Measurements from ENCODE around the gene ERBB2.

Gene ERBB2

DNA sequence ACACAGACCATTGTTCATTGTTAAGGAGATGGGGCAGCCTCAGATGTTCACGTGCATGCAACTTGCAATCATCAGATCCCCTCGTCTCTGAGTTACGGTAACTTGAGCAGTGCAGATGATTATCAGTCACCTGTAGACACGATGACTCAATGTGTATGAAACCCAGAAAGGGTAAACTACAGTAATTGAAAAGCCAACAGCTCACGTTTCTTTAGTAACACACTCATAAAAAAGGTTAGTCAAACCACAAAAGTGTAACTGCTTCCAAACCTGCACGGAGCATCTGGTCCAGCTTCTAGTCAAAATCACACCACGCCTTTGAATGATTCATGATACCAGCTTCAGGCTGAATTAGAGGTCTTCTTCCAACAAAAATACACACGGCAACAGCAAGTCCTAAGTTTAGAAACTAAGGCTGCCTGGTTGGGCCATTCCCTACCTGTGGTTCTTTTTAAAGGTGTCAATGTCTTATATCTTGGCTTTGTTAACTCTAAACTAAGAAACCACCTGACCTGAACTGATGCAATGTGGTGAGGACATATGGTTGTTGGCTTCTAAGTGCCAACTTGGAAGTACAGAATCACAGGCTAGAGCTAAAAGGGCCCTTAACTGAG, 70.2 kb downstream of the ERBB2 start:
- peak; percentile 12 for DNase-seq

- no peak for DNase-seq
These were observed 72.6 kb downstream of the ERBB2 start for GRCh38 chr17:39772415-39772814.

- DNase-seq: no peak
These were observed 73.4 kb downstream of the ERBB2 start for GRCh38 chr17:39772987-39773934.

DNA sequence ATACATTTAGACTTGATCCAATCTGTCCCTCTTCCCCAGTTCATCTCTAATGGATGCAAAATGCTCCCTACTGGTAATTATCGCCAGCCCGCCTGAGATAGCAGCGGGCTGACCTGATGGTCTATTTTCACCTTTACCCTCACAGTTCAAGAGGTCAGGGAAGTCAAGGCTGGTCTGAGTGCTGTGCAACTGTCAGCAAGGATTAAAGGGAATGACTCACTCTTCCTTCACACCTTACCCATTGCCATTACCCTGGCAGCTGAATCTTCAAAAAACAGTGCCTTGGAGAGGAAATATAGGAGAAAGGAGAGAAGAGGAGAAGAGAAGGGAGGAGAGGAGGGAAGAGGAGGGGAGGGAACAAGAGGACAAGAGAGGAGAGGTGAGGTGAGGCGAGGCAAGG, 74.2 kb downstream of the ERBB2 start:
- DNase-seq: no peak

GRCh38 chr17:39775031-39775430, 75.2 kb downstream of the ERBB2 start:
- no peak for DNase-seq

GRCh38 chr17:39776252-39776651, 76.4 kb downstream of the ERBB2 start:
- no peak for DNase-seq

DNA sequence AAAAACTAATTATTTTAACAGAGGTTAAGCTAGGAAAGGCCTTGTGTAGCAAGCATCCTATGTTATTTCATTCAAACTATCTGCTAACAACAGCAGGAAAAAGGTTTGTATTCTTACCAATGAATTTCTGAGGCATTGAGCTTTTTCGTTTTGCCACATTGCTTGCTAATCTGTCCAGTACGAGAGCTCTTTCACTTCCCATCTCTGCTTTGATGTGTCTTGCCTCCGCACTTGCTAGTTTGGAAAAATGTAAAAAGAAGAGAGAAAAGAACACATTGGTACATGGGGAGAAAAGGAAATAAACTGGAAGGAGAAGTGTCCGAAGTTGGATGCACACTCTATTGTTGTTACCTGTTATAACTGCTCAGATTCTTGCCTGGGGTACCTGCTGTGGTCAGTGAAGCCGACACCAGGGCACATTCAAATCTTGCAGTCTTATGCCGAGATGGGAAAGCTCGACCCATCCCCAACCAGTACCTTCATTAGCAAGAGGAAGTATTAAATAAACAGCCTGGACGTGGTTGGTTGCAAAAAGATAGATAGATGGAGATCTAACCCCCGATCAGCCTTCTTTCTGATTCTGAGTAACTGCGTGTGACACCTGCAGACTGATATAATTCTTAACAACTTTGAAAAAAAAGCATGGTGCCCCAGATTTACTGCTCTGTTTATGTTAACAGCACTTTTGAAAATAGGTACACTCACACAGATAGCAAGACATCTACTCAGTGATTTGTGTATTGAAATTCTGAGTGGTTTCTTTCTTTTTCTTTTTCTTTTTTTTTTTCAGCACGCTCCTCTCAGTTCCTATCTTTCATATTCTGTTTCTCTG, 77.9 kb downstream of the ERBB2 start:
- no peak for DNase-seq
